Body of pancreas (tissue), 4 donors: ENCODE data around the gene PVALB.

Experiments
- CTCF ChIP-seq, 7 experiments: fragments of 450-650 bp in 4 of 7; fragments of 200-600 bp in 3 of 7; sonication (generic) in 3 of 7; IDR thresholded peaks; one replicate each; pipeline ENCODE4 v1.5.1; 2016 to 2019; ENCODE audit warnings: antibody characterized with exemption in 7 of 7
- POLR2A ChIP-seq, 3 donors: fragments of 450-650 bp; IDR thresholded peaks; one replicate each; pipeline ENCODE4 v1.6.1; 2016; ENCODE audit warnings: antibody characterized with exemption in 3 of 3, mild to moderate bottlenecking in 2 of 3

- TF ChIP-seq CTCF (IDR thresholded peaks at IDR 0.05) = no peak
- TF ChIP-seq POLR2A (IDR thresholded peaks at IDR 0.05) = no peak
Measured at GRCh38 chr22:36858156-36858555, 41.3 kb upstream of the PVALB start.
